Femur (tissue), 1 donor: ENCODE measurements around the gene AIFM2.
"Not testable (repeated sequence)": the region's sequence is repeated elsewhere in the genome, so short reads cannot be mapped to it uniquely, and the experiment has no call there.

ENCODE experiments used
- DNase-seq: peaks from one replicate; pipeline ENCODE4 v3.0.0-alpha.2; 2017

The AIFM2 gene

GRCh38 chr10:70121281-70121949 is 11.2 kb downstream of the AIFM2 start:
- no peak for DNase-seq

- no peak for DNase-seq
Measured at GRCh38 chr10:70120417-70120816, 12.2 kb downstream of the AIFM2 start.

GRCh38 chr10:70119623-70120022 is 13.0 kb downstream of the AIFM2 start:
- no peak for DNase-seq

GRCh38 chr10:70119197-70119596 is 13.4 kb downstream of the AIFM2 start:
- DNase-seq: no peak

- no peak for DNase-seq
Measured at GRCh38 chr10:70118196-70118595, 14.4 kb downstream of the AIFM2 start.

GRCh38 chr10:70117646-70118045 is 15.0 kb downstream of the AIFM2 start:
- no peak for DNase-seq

- peak; percentile 42 for DNase-seq
Measured at GRCh38 chr10:70115948-70116682, 16.5 kb downstream of the AIFM2 start.

GRCh38 chr10:70114902-70115301 is 17.7 kb downstream of the AIFM2 start:
- no peak for DNase-seq

GRCh38 chr10:70112071-70112470 is 20.6 kb downstream of the AIFM2 start:
- DNase-seq: no peak

- no peak for DNase-seq
Measured at GRCh38 chr10:70111496-70111895, 21.1 kb downstream of the AIFM2 start.

GRCh38 chr10:70109064-70109729 is 23.4 kb downstream of the AIFM2 start:
- DNase-seq: no peak

GRCh38 chr10:70106958-70107791 is 25.4 kb downstream of the AIFM2 start:
- no peak for DNase-seq

- DNase-seq: no peak
Measured at GRCh38 chr10:70101668-70102067, 31.0 kb downstream of the AIFM2 start.

- DNase-seq: not testable (repeated sequence)
Measured at GRCh38 chr10:70101068-70101562, 31.5 kb downstream of the AIFM2 start.

- DNase-seq: no peak
Measured at GRCh38 chr10:70098271-70098670, 34.4 kb downstream of the AIFM2 start.

GRCh38 chr10:70097459-70097858 is 35.2 kb downstream of the AIFM2 start:
- DNase-seq: no peak

GRCh38 chr10:70096705-70097420 is 35.8 kb downstream of the AIFM2 start:
- DNase-seq: no peak

GRCh38 chr10:70096016-70096704 is 36.5 kb downstream of the AIFM2 start:
- no peak for DNase-seq

GRCh38 chr10:70094250-70094649 is 38.4 kb downstream of the AIFM2 start:
- no peak for DNase-seq

GRCh38 chr10:70093335-70093944 is 39.2 kb downstream of the AIFM2 start:
- no peak for DNase-seq

GRCh38 chr10:70092389-70092718 is 40.3 kb downstream of the AIFM2 start:
- DNase-seq: no peak
